MM.1S (cell line): Measurements from ENCODE around the gene HOXA2.

ENCODE experiments used
- DNase-seq: peaks from one replicate; pipeline ENCODE4 v3.0.0-alpha.2; 2015
- H2AFZ ChIP-seq: fragments of 300-600 bp; sonication (generic); 2 replicates; pipeline ENCODE4 v1.6.0; 2016; ENCODE audit warnings: antibody characterized with exemption, low read length
- H3F3A ChIP-seq: fragments of 300-600 bp; sonication (generic); 2 replicates; pipeline ENCODE4 v1.6.1; 2016; ENCODE audit warnings: mild to moderate bottlenecking, antibody characterized with exemption, low read length, moderate library complexity, mixed read lengths; ENCODE audit not compliant: insufficient read depth
- H3K27ac ChIP-seq: fragments of 300-600 bp; sonication (generic); 2 replicates; pipeline ENCODE4 v1.5.1; 2016; ENCODE audit warnings: mild to moderate bottlenecking, low read length
- H3K27me3 ChIP-seq: fragments of 300-600 bp; sonication (generic); replicated peaks from 2 replicates; pipeline ENCODE4 v1.6.0; 2016; ENCODE audit warnings: low read length; ENCODE audit not compliant: insufficient read depth
- H3K36me3 ChIP-seq: fragments of 300-600 bp; sonication (generic); replicated peaks from 2 replicates; pipeline ENCODE4 v1.6.1; 2016; ENCODE audit warnings: mild to moderate bottlenecking, low read length, mixed read lengths; ENCODE audit not compliant: insufficient read depth
- H3K4me1 ChIP-seq: fragments of 300-600 bp; sonication (generic); 2 replicates; pipeline ENCODE4 v1.6.1; 2016; ENCODE audit warnings: low read length, mixed read lengths
- H3K4me2 ChIP-seq: fragments of 300-600 bp; sonication (generic); 2 replicates; pipeline ENCODE4 v1.6.0; 2016; ENCODE audit warnings: low read depth, low read length
- H3K4me3 ChIP-seq: fragments of 300-600 bp; sonication (generic); 2 replicates; pipeline ENCODE4 v1.5.1; 2016; ENCODE audit warnings: low read length, mixed read lengths
- H3K79me2 ChIP-seq: fragments of 300-600 bp; sonication (generic); 2 replicates; pipeline ENCODE4 v1.6.1; 2016; ENCODE audit warnings: mixed run types, low read length, mixed read lengths
- H3K9ac ChIP-seq: fragments of 300-600 bp; sonication (generic); 2 replicates; pipeline ENCODE4 v1.6.1; 2016; ENCODE audit warnings: low read length, mixed read lengths
- H3K9me2 ChIP-seq: fragments of 300-600 bp; sonication (generic); replicated peaks from 2 replicates; pipeline ENCODE4 v1.6.1; 2016; ENCODE audit warnings: mild to moderate bottlenecking, low read length, mixed read lengths; ENCODE audit not compliant: insufficient read depth
- H3K9me3 ChIP-seq: fragments of 300-600 bp; sonication (generic); replicated peaks from 2 replicates; pipeline ENCODE4 v1.6.1; 2016; ENCODE audit warnings: mild to moderate bottlenecking, low read length, mixed read lengths; ENCODE audit not compliant: insufficient read depth
- H4K20me1 ChIP-seq: fragments of 300-600 bp; sonication (generic); 2 replicates; pipeline ENCODE4 v1.6.1; 2016; ENCODE audit warnings: mild to moderate bottlenecking, low read length, moderate library complexity, mixed read lengths; ENCODE audit not compliant: insufficient read depth
- EZH2 ChIP-seq: fragments of 300-600 bp; sonication (generic); optimal IDR thresholded peaks from 2 replicates; pipeline ENCODE3; 2017; ENCODE audit warnings: low read depth, mild to moderate bottlenecking, antibody characterized with exemption, low read length, mixed read lengths
- EZH2phosphoT487 ChIP-seq: fragments of 300-600 bp; sonication (generic); IDR thresholded peaks from 2 replicates; pipeline ENCODE4 v1.6.1; 2018; ENCODE audit warnings: antibody characterized with exemption, low read length
- TF ChIP-seq, protein P1 (sequence below): fragments of 300-600 bp; sonication (generic); IDR thresholded peaks from 2 replicates; pipeline ENCODE4 v1.5.1; 2016; ENCODE audit warnings: antibody characterized with exemption, low read length, mixed read lengths

HOXA2 gene

DNA sequence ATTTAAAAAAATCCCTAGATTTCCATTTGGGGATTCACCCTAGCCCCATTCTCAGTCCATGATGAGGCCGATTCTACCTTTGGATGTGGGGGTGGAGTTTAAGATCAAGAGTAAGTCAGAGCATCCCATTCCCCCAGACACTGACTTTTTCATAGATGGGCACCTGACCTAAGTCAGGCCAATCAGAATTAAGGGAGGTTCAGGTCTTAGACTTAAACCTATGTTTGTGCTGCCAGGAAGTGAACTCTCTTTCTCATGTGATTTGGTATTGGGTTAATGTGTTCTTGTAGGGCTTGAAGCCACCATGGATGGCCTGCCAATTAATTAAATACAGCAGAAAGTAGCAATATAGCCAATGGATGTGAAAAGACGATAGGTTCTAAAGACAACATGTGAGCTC, 36.8 kb downstream of the HOXA2 start:
- H3K9me3 ChIP-seq, result no peaks in the 10 kb centered on the region
- H3F3A ChIP-seq, result no peaks in the 10 kb centered on the region
- H3K9ac ChIP-seq, result no peak overlapping the region
- H3K9me2 ChIP-seq, result no peaks in the 10 kb centered on the region
- H4K20me1 ChIP-seq, result no peaks in the 10 kb centered on the region
- TF ChIP-seq, protein P1, sequence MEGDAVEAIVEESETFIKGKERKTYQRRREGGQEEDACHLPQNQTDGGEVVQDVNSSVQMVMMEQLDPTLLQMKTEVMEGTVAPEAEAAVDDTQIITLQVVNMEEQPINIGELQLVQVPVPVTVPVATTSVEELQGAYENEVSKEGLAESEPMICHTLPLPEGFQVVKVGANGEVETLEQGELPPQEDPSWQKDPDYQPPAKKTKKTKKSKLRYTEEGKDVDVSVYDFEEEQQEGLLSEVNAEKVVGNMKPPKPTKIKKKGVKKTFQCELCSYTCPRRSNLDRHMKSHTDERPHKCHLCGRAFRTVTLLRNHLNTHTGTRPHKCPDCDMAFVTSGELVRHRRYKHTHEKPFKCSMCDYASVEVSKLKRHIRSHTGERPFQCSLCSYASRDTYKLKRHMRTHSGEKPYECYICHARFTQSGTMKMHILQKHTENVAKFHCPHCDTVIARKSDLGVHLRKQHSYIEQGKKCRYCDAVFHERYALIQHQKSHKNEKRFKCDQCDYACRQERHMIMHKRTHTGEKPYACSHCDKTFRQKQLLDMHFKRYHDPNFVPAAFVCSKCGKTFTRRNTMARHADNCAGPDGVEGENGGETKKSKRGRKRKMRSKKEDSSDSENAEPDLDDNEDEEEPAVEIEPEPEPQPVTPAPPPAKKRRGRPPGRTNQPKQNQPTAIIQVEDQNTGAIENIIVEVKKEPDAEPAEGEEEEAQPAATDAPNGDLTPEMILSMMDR, result no peak
- no peaks in the 10 kb centered on the region for H3K27me3 ChIP-seq
- no peaks in the 10 kb centered on the region for H3K36me3 ChIP-seq
- no peak overlapping the region for H3K4me3 ChIP-seq
- no peak overlapping the region for H3K27ac ChIP-seq
- no peaks in the 10 kb centered on the region for H3K4me1 ChIP-seq
- no peaks in the 10 kb centered on the region for H3K79me2 ChIP-seq
- H2AFZ ChIP-seq, result no peak overlapping the region
- no peak overlapping the region for H3K4me2 ChIP-seq
- DNase-seq, result no peak

DNA sequence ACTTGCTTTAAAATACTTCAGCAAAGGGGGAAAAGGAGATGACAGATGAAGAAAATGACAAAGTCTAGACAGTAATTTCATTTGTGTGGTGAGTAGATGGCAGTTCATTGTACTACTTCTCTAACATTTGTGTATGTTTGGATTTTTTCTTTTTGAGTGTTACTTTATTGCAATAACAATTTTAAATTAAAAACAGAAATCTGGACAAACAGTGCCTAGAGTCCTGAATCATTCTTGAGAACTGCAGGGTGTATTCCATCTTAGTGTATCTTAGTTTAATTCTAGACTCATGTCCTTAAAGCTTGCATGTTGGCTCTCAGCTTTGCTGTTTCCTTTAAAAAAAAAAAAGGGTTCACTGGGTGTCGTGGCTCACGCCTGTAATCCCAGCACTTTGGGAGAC, 37.8 kb downstream of the HOXA2 start:
- no peaks in the 10 kb centered on the region for H3F3A ChIP-seq
- H3K9me3 ChIP-seq, result no peaks in the 10 kb centered on the region
- TF ChIP-seq, protein P1, result no peak
- H2AFZ ChIP-seq, result no peak overlapping the region
- no peak for DNase-seq
- no peak overlapping the region for H3K27ac ChIP-seq
- no peak overlapping the region for H3K4me3 ChIP-seq
- H3K9me2 ChIP-seq, result no peaks in the 10 kb centered on the region
- no peaks in the 10 kb centered on the region for H3K36me3 ChIP-seq
- H3K27me3 ChIP-seq, result no peaks in the 10 kb centered on the region
- no peak overlapping the region for H3K9ac ChIP-seq
- H3K4me2 ChIP-seq, result no peak overlapping the region
- H3K79me2 ChIP-seq, result no peaks in the 10 kb centered on the region
- no peaks in the 10 kb centered on the region for H4K20me1 ChIP-seq
- no peaks in the 10 kb centered on the region for H3K4me1 ChIP-seq

DNA sequence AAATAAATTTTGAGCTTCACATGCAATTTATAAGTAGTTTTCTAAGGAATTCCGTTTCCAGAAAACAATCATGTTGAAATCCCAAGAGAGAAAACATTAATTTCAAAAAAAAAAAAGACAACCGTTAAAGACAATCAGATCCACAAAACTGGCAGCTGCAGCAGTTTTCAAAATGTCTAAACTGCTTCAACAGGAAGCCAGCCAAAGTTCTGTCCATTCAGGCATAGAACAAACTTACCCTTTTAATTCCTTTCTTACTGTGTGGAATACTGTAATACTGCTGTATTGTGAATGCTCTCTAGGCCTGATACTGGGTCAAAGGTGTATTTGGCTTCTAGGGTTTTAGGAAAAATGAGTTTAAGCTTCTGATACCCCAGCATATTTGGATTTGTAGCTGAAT, 38.3 kb downstream of the HOXA2 start:
- TF ChIP-seq EZH2, result no peak
- TF ChIP-seq, protein P1, result no peak
- no peak for TF ChIP-seq EZH2phosphoT487
- Histone ChIP-seq H3K4me2 (no peak overlapping the region), H3K27ac (no peak overlapping the region), H3K79me2 (no peaks in the 10 kb centered on the region), H3K27me3 (no peaks in the 10 kb centered on the region), H3K9ac (no peak overlapping the region), H3K9me3 (no peaks in the 10 kb centered on the region), H3K4me3 (no peak overlapping the region), H3K36me3 (no peaks in the 10 kb centered on the region), H3K4me1 (no peaks in the 10 kb centered on the region), H3F3A (no peaks in the 10 kb centered on the region), H3K9me2 (no peaks in the 10 kb centered on the region), H4K20me1 (no peaks in the 10 kb centered on the region), H2AFZ (no peak overlapping the region)
- no peak for DNase-seq

DNA sequence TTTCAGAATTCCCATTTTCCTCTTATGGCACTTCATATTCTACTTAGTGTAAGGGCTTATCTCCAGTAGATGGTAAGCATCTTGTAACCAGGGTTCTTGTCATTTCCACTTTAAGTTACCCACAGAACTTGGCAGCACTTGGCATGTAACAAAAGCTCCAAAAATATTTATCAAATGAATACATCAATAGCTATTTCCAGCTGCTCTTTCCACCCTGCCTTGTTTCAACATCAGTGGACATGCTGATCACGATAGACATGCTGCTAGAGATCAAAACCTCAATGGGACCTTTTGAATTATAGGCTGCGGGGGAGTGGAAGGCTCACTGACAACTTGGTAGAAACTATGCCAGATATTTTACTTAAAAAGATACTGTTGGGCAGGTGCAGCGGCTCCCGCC, 39.5 kb downstream of the HOXA2 start:
- no peak overlapping the region for H3K4me3 ChIP-seq
- no peaks in the 10 kb centered on the region for H3K36me3 ChIP-seq
- no peaks in the 10 kb centered on the region for H3F3A ChIP-seq
- H3K4me1 ChIP-seq, result no peaks in the 10 kb centered on the region
- no peak overlapping the region for H2AFZ ChIP-seq
- H3K27me3 ChIP-seq, result no peaks in the 10 kb centered on the region
- no peak overlapping the region for H3K4me2 ChIP-seq
- TF ChIP-seq, protein P1, result no peak
- TF ChIP-seq EZH2phosphoT487 (no peak), EZH2 (no peak)
- no peaks in the 10 kb centered on the region for H3K9me3 ChIP-seq
- H3K27ac ChIP-seq, result no peak overlapping the region
- H3K9ac ChIP-seq, result no peak overlapping the region
- no peaks in the 10 kb centered on the region for H4K20me1 ChIP-seq
- DNase-seq, result no peak
- H3K9me2 ChIP-seq, result no peaks in the 10 kb centered on the region
- no peaks in the 10 kb centered on the region for H3K79me2 ChIP-seq
